CD14-positive monocyte (primary cell): ENCODE data around the gene ALLC. TPM values are rescaled to one million over a fixed set of nuclear protein-coding genes. Genes with fewer than 3 reads are reported as not detected.

Experiments
- DNase-seq, 3 donors: peaks; one replicate each; pipeline ENCODE4 v3.0.0-alpha.2; 2011 to 2022
- H2AFZ ChIP-seq: 2 replicates; pipeline ENCODE4 v1.6.0; 2012; ENCODE audit warnings: mild to moderate bottlenecking, low read depth, low read length, inconsistent platforms; ENCODE audit not compliant: insufficient read depth, poor library complexity, severe bottlenecking
- H3K27ac ChIP-seq, 2 donors: 1 replicate in 1 of 2; 2 replicates in 1 of 2; pipeline ENCODE4 v1.5.1; 2012 to 2013; ENCODE audit warnings: low read length in 2 of 2, control low read depth in 1 of 2, inconsistent platforms in 1 of 2, low read depth in 1 of 2, mild to moderate bottlenecking in 1 of 2
- H3K27me3 ChIP-seq, 2 donors: one replicate each; pipeline versions ENCODE4 v1.6.0 to v1.6.1; 2011 to 2013; ENCODE audit warnings: low read length in 2 of 2; ENCODE audit not compliant: control insufficient read depth in 2 of 2, insufficient read depth in 2 of 2
- H3K36me3 ChIP-seq, 2 donors: replicated peaks in 1 of 2; 1 replicate in 1 of 2; 2 replicates in 1 of 2; pipeline versions ENCODE4 v1.5.1 to v1.6.1; 2012 to 2013; ENCODE audit warnings: low read length in 2 of 2, control low read depth in 1 of 2, inconsistent platforms in 1 of 2, mild to moderate bottlenecking in 1 of 2; ENCODE audit not compliant: insufficient read depth in 2 of 2, control insufficient read depth in 1 of 2
- H3K4me1 ChIP-seq, 2 donors: 1 replicate in 1 of 2; 2 replicates in 1 of 2; pipeline versions ENCODE4 v1.5.1 to v1.6.1; 2012 to 2013; ENCODE audit warnings: low read length in 2 of 2, control low read depth in 1 of 2, inconsistent platforms in 1 of 2, mild to moderate bottlenecking in 1 of 2, moderate library complexity in 1 of 2; ENCODE audit not compliant: insufficient read depth in 2 of 2, control insufficient read depth in 1 of 2
- H3K4me2 ChIP-seq: replicated peaks from 2 replicates; pipeline ENCODE3; 2012; ENCODE audit warnings: low read length, moderate library complexity, mild to moderate bottlenecking; ENCODE audit not compliant: poor library complexity, severe bottlenecking; ENCODE audit errors: extremely low read depth
- H3K4me3 ChIP-seq, 3 experiments: fragments of 200-600 bp in 1 of 3; sonication (generic) in 1 of 3; replicated peaks in 1 of 3; 1 replicate in 2 of 3; 2 replicates in 1 of 3; pipeline ENCODE4 v1.5.1; 2011 to 2013; ENCODE audit warnings: low read length in 3 of 3, mild to moderate bottlenecking in 3 of 3, control low read depth in 2 of 3, low read depth in 2 of 3, inconsistent platforms in 1 of 3, moderate library complexity in 1 of 3
- H3K79me2 ChIP-seq: 2 replicates; pipeline ENCODE4 v1.6.0; 2012; ENCODE audit warnings: mild to moderate bottlenecking, control low read depth, inconsistent platforms, low read length, moderate library complexity; ENCODE audit not compliant: insufficient read depth
- H3K9ac ChIP-seq: 2 replicates; pipeline ENCODE4 v1.6.0; 2017; ENCODE audit warnings: low read length, mild to moderate bottlenecking; ENCODE audit not compliant: insufficient read depth, poor library complexity, severe bottlenecking
- H3K9me3 ChIP-seq, 2 donors: replicated peaks in 1 of 2; 1 replicate in 1 of 2; 2 replicates in 1 of 2; pipeline versions ENCODE4 v1.5.1 to v1.6.1; 2012 to 2013; ENCODE audit warnings: low read length in 2 of 2, control low read depth in 1 of 2; ENCODE audit not compliant: control insufficient read depth in 1 of 2, insufficient read depth in 1 of 2
- H4K20me1 ChIP-seq: 2 replicates; pipeline ENCODE4 v1.6.0; 2012; ENCODE audit warnings: mild to moderate bottlenecking, low read length, control low read depth, moderate library complexity; ENCODE audit not compliant: insufficient read depth
- H3K27ac Mint-ChIP-seq, 7 donors: one replicate each; pipeline ENCODE4 v1.8.0; 2020; ENCODE audit warnings: mild to moderate bottlenecking in 7 of 7, mixed read lengths in 7 of 7, moderate library complexity in 6 of 7, inconsistent platforms in 2 of 7
- H3K27me3 Mint-ChIP-seq, 3 donors: one replicate each; pipeline ENCODE4 v1.8.0; 2021 to 2022; ENCODE audit warnings: low read depth in 3 of 3, mild to moderate bottlenecking in 3 of 3, mixed read lengths in 3 of 3, moderate library complexity in 3 of 3, inconsistent platforms in 1 of 3
- H3K36me3 Mint-ChIP-seq, 2 donors: one replicate each; pipeline ENCODE4 v1.8.0; 2020; ENCODE audit warnings: mixed read lengths in 2 of 2, inconsistent platforms in 1 of 2, mild to moderate bottlenecking in 1 of 2
- H3K4me1 Mint-ChIP-seq: one replicate; pipeline ENCODE4 v1.8.0; 2020; ENCODE audit warnings: mild to moderate bottlenecking, mixed read lengths
- H3K4me3 Mint-ChIP-seq, 2 donors: one replicate each; pipeline ENCODE4 v1.8.0; 2020; ENCODE audit warnings: mild to moderate bottlenecking in 2 of 2, mixed read lengths in 2 of 2, moderate library complexity in 1 of 2
- H3K9me3 Mint-ChIP-seq, 7 donors: one replicate each; pipeline ENCODE4 v1.8.0; 2020 to 2022; ENCODE audit warnings: mixed read lengths in 7 of 7, mild to moderate bottlenecking in 6 of 7, moderate library complexity in 6 of 7, inconsistent platforms in 2 of 7
- WGBS: methylation state at CpG from one replicate; pipeline ENCODE4 v1.1.5; 2013; ENCODE audit warnings: missing lambda C conversion rate; ENCODE audit not compliant: insufficient coverage; 5-methylcytosine and 5-hydroxymethylcytosine counted together
- intact Hi-C, 2 donors: fragments of 100-400 bp; cut with micrococcal nuclease; formaldehyde crosslinking; loops; one replicate each; pipeline versions ENCODE4 v1.15.0 to v1.15.1; 2023
- polyA plus RNA-seq, 3 donors: library from polyadenylated mRNA; depleted of rRNA in 1 of 3; unstranded in 2 of 3; stranded (reverse) in 1 of 3; fragments of 300-500 nt in 2 of 3; fragments of >200 nt in 1 of 3; fragmentation: Illumina TruSeq in 2 of 3; gene quantifications; 1 replicate in 2 of 3; 2 replicates in 1 of 3; pipeline ENCODE4 v1.2.3, GENCODE V29; 2012 to 2021
- TF ChIP-seq, protein P1 (sequence below): fragments of 200-600 bp; IDR thresholded peaks from one replicate; pipeline ENCODE4 v1.8.0; 2022; ENCODE audit warnings: antibody characterized with exemption, mild to moderate bottlenecking

The ALLC gene
- polyA plus RNA-seq, 3 donors, result not detected

GRCh38 chr2:3650140-3650920 is 7.7 kb upstream of the ALLC start:
- Histone ChIP-seq H3K9ac (no peak overlapping the region), H3K4me3 (no peak overlapping the region), H3K27me3 (peaks cover 0 to 17% of the 10 kb centered on the region in 2 donors), H3K36me3 (no peaks in the 10 kb centered on the region), H4K20me1 (no peaks in the 10 kb centered on the region), H3K9me3 (no peaks in the 10 kb centered on the region), H3K79me2 (no peaks in the 10 kb centered on the region), H3K4me2 (no peak overlapping the region), H3K27ac (no peak overlapping the region), H3K4me1 (peaks cover 2 to 10% of the 10 kb centered on the region in 2 donors), H2AFZ (no peak overlapping the region)
- Mint-ChIP-seq H3K9me3 (peaks cover 0 to 5% (median 0%) of the 10 kb centered on the region in 7 donors), H3K4me3 (no peak overlapping the region), H3K4me1 (peaks cover 11% of the 10 kb centered on the region), H3K27ac (no peak overlapping the region), H3K27me3 (peaks cover 12 to 27% (median 26%) of the 10 kb centered on the region in 3 donors), H3K36me3 (no peaks in the 10 kb centered on the region)
- DNase-seq, result no peak
- TF ChIP-seq, protein P1, sequence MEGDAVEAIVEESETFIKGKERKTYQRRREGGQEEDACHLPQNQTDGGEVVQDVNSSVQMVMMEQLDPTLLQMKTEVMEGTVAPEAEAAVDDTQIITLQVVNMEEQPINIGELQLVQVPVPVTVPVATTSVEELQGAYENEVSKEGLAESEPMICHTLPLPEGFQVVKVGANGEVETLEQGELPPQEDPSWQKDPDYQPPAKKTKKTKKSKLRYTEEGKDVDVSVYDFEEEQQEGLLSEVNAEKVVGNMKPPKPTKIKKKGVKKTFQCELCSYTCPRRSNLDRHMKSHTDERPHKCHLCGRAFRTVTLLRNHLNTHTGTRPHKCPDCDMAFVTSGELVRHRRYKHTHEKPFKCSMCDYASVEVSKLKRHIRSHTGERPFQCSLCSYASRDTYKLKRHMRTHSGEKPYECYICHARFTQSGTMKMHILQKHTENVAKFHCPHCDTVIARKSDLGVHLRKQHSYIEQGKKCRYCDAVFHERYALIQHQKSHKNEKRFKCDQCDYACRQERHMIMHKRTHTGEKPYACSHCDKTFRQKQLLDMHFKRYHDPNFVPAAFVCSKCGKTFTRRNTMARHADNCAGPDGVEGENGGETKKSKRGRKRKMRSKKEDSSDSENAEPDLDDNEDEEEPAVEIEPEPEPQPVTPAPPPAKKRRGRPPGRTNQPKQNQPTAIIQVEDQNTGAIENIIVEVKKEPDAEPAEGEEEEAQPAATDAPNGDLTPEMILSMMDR, result no peak
- WGBS, result 76% methylated on average over 14 of the region's 20 CpGs
- intact Hi-C loops, result loop anchor here in 1 of 2 donors (2.0 to 5.0 kb wide), 2 partner anchors 226 to 1528 kb away; no protein-coding TSS in a partner anchor

DNA sequence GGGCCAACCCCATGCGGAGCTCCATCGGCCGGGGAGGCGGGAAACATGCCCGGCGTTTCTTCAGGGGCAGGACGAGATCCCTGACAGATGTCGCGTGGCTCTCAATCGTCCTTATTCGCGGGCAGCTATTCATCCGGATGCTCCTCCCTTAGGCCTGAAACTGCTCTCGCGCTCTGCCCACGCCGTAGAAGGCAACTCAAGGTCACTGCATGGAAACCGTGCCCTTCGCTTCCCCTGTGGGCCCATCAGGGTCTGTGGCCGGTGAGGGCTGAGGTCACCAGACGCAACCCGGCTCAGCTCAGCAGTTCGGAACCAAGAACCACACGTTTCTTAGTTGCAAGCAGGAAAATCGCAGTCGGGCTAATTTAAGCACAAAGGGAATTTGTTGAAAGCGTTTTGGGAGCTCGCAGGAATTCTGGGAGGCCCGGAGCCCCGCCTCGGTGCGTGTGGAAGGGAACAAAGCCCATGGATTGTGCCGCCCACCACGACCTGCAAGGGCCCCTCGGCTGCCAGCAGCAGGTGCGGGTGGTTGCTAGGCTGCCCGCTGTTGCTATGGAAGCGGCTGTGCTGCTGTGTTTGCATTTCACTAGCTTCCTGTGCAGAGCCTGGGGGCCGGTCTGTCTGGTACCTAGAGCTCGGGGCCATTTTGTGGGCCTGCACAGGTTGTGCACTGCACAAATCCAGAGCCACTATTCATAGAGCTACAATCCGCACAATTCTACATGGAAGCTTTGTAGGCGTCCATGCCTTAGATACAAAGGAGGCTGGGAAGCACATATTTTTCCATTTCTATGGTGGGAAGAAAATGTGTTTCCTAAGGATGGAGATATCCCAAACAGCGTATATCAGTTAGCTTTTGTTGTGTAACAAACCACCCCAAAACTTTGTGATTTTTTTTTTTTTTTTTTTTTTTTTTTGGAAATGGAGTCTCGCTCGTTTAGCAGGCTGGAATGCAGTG is 6.0 kb upstream of the ALLC start:
- intact Hi-C loops, result loop anchor here in 1 of 2 donors (2.0 to 5.0 kb wide), 2 partner anchors 227 to 1530 kb away; no protein-coding TSS in a partner anchor
- Histone ChIP-seq H3K4me1 (peaks cover 2 to 10% of the 10 kb centered on the region in 2 donors), H3K4me2 (peak overlapping the region; percentile 24), H3K27me3 (peaks cover 0 to 17% of the 10 kb centered on the region in 2 donors), H3K4me3 (no peak overlapping the region), H3K27ac (no peak overlapping the region), H3K9ac (peak overlapping the region; percentile 27), H2AFZ (no peak overlapping the region), H4K20me1 (no peaks in the 10 kb centered on the region), H3K79me2 (no peaks in the 10 kb centered on the region), H3K9me3 (no peaks in the 10 kb centered on the region), H3K36me3 (no peaks in the 10 kb centered on the region)
- Mint-ChIP-seq H3K36me3 (no peaks in the 10 kb centered on the region), H3K27me3 (peaks cover 10 to 31% (median 23%) of the 10 kb centered on the region in 3 donors), H3K9me3 (peaks cover 0 to 8% (median 0%) of the 10 kb centered on the region in 7 donors), H3K4me3 (peak overlapping the region; percentile 60 to 88), H3K4me1 (peaks cover 11% of the 10 kb centered on the region), H3K27ac (peak overlapping the region in 2 of 7 donors; percentile 19 to 25)
- no peak for DNase-seq
- 12% methylated on average over 42 of the region's 45 CpGs for WGBS
- TF ChIP-seq, protein P1, result no peak
